ENCODE results near the gene NINJ2. TPM values are rescaled to one million over a fixed set of nuclear protein-coding genes. Genes with fewer than 3 reads are reported as not detected.

NINJ2 gene
- total and polyA plus RNA-seq, 10 of the 15 experiments (the other 5 are each of a cell fraction or from before 2014, with no cell fraction given): 8.9 to 51.6 (median 21.3) TPM

GRCh38 chr12:642633-643474, 20.4 kb downstream of the NINJ2 start (continued):
- TF ChIP-seq, protein P1, sequence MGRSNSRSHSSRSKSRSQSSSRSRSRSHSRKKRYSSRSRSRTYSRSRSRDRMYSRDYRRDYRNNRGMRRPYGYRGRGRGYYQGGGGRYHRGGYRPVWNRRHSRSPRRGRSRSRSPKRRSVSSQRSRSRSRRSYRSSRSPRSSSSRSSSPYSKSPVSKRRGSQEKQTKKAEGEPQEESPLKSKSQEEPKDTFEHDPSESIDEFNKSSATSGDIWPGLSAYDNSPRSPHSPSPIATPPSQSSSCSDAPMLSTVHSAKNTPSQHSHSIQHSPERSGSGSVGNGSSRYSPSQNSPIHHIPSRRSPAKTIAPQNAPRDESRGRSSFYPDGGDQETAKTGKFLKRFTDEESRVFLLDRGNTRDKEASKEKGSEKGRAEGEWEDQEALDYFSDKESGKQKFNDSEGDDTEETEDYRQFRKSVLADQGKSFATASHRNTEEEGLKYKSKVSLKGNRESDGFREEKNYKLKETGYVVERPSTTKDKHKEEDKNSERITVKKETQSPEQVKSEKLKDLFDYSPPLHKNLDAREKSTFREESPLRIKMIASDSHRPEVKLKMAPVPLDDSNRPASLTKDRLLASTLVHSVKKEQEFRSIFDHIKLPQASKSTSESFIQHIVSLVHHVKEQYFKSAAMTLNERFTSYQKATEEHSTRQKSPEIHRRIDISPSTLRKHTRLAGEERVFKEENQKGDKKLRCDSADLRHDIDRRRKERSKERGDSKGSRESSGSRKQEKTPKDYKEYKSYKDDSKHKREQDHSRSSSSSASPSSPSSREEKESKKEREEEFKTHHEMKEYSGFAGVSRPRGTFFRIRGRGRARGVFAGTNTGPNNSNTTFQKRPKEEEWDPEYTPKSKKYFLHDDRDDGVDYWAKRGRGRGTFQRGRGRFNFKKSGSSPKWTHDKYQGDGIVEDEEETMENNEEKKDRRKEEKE (IDR thresholded peaks at IDR 0.05): no peak
- TF ChIP-seq POLR2A (IDR thresholded peaks at IDR 0.05; ENCODE audit: low read depth, low read length) (peak; percentile 83), TCF7 (IDR thresholded peaks at IDR 0.05; ENCODE audit: borderline replicate concordance) (no peak), RCOR1 (conservative IDR thresholded peaks at IDR 0.05; ENCODE audit: low read depth, low read length) (no peak), KAT2A (conservative IDR thresholded peaks at IDR 0.05; ENCODE audit: control insufficient read depth, low read depth, low read length) (no peak), CBX5 (IDR thresholded peaks at IDR 0.05; ENCODE audit: low read depth) (no peak), PML (IDR thresholded peaks at IDR 0.05; ENCODE audit: low read length) (no peak), NFYA (IDR thresholded peaks at IDR 0.05; ENCODE audit: borderline replicate concordance, low read depth, low read length) (no peak), MEF2A (IDR thresholded peaks at IDR 0.05; ENCODE audit: insufficient read depth, low read depth, low read length) (no peak), NKRF (conservative IDR thresholded peaks at IDR 0.05) (no peak; the same call in 1 of the 2 replicates), CBX3 (IDR thresholded peaks at IDR 0.05; ENCODE audit: borderline replicate concordance, low read depth) (no peak), STAT3 (IDR thresholded peaks at IDR 0.05; ENCODE audit: low read depth, low read length) (no peak), TCF3 (IDR thresholded peaks at IDR 0.05; ENCODE audit: borderline replicate concordance, insufficient read depth, low read depth, low read length) (no peak), SREBF2 (IDR thresholded peaks at IDR 0.05; ENCODE audit: low read length) (no peak), SUPT20H (IDR thresholded peaks at IDR 0.05; ENCODE audit: borderline replicate concordance, control insufficient read depth, low read depth, low read length) (no peak), RB1 (IDR thresholded peaks at IDR 0.05; ENCODE audit: borderline replicate concordance) (no peak; the same call in 1 of the 2 replicates), CREB1 (IDR thresholded peaks at IDR 0.05; ENCODE audit: low read depth) (no peak), SMAD5 (IDR thresholded peaks at IDR 0.05; ENCODE audit: low read depth) (no peak)
- TF ChIP-seq, protein P2, sequence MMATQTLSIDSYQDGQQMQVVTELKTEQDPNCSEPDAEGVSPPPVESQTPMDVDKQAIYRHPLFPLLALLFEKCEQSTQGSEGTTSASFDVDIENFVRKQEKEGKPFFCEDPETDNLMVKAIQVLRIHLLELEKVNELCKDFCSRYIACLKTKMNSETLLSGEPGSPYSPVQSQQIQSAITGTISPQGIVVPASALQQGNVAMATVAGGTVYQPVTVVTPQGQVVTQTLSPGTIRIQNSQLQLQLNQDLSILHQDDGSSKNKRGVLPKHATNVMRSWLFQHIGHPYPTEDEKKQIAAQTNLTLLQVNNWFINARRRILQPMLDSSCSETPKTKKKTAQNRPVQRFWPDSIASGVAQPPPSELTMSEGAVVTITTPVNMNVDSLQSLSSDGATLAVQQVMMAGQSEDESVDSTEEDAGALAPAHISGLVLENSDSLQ (IDR thresholded peaks at IDR 0.05): no peak
- TF ChIP-seq, protein P3, sequence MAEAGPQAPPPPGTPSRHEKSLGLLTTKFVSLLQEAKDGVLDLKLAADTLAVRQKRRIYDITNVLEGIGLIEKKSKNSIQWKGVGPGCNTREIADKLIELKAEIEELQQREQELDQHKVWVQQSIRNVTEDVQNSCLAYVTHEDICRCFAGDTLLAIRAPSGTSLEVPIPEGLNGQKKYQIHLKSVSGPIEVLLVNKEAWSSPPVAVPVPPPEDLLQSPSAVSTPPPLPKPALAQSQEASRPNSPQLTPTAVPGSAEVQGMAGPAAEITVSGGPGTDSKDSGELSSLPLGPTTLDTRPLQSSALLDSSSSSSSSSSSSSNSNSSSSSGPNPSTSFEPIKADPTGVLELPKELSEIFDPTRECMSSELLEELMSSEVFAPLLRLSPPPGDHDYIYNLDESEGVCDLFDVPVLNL (IDR thresholded peaks at IDR 0.05; ENCODE audit: low read depth, low read length): no peak

Data from GM12878 (cell line).